Heart left ventricle (tissue), 13 donors: Measurements from ENCODE around the gene OR5B12.

Source experiments
- POLR2A ChIP-seq, 2 donors: fragments of 450-650 bp; IDR thresholded peaks; one replicate each; pipeline ENCODE4 v1.6.1; 2017; ENCODE audit warnings: antibody characterized with exemption in 2 of 2, mild to moderate bottlenecking in 2 of 2, moderate library complexity in 2 of 2
- TF ChIP-seq, protein P1 (sequence below), 12 donors: fragments of 200-600 bp; sonication (generic) in 4 of 12; IDR thresholded peaks; one replicate each; pipeline versions ENCODE4 v1.5.0 to v1.8.0; 2018 to 2022; ENCODE audit warnings: antibody characterized with exemption in 12 of 12, mild to moderate bottlenecking in 5 of 12
- donor health status: ischemic (EF 13 %, LVEDD 7.1; RV severe dilation, severe dysfunction).
- donor health status: DM: no; HTN: yes; CAD: no.
- donor health status: DM: no; HTN: no; CAD: no.
- donor health status: ischemic (EF 25% LVEDD 6.9; RV normal size, moderate dysfunction).
- donor health status: ischemic (EF 25% LVEDD 5.7; RV mildly dilated, moderate dysfunction).
- donor health status: ischemic (EF 35%, LVEDD 5.7; RV mildly dilated, moderate dysfunction).
- donor health status: nonischemic (EF 11% LVEDD 7.7; RV severe dilation, severe dysfunction).
- donor health status: DM: yes; HTN: yes; CAD: no.
- donor health status: PGD.
- donor health status: ischemic (EF 29% LVEDD 5.4; RV normal size, mild dysfunction).
- donor health status: nonischemic (EF 23%, LVEDD 6.1; RV moderate dilation, normal function).

- TF ChIP-seq POLR2A (IDR thresholded peaks at IDR 0.05) = no peak
- TF ChIP-seq, protein P1, sequence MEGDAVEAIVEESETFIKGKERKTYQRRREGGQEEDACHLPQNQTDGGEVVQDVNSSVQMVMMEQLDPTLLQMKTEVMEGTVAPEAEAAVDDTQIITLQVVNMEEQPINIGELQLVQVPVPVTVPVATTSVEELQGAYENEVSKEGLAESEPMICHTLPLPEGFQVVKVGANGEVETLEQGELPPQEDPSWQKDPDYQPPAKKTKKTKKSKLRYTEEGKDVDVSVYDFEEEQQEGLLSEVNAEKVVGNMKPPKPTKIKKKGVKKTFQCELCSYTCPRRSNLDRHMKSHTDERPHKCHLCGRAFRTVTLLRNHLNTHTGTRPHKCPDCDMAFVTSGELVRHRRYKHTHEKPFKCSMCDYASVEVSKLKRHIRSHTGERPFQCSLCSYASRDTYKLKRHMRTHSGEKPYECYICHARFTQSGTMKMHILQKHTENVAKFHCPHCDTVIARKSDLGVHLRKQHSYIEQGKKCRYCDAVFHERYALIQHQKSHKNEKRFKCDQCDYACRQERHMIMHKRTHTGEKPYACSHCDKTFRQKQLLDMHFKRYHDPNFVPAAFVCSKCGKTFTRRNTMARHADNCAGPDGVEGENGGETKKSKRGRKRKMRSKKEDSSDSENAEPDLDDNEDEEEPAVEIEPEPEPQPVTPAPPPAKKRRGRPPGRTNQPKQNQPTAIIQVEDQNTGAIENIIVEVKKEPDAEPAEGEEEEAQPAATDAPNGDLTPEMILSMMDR (IDR thresholded peaks at IDR 0.05) = no peak
Observed at GRCh38 chr11:58471892-58472291, 29.9 kb upstream of the OR5B12 start.
